Neutrophil (primary cell): ENCODE data around the gene TREML4.
"Not testable (repeated sequence)": the region's sequence is repeated elsewhere in the genome, so short reads cannot be mapped to it uniquely, and the experiment has no call there.

Experiments used
- H3K27ac ChIP-seq: fragments of 200-600 bp; sonication (generic); 2 replicates; pipeline ENCODE4 v1.5.1; 2016; ENCODE audit warnings: mild to moderate bottlenecking, moderate library complexity
- H3K27me3 ChIP-seq: fragments of 200-600 bp; sonication (generic); 2 replicates; pipeline ENCODE4 v1.6.0; 2016; ENCODE audit warnings: mild to moderate bottlenecking
- H3K36me3 ChIP-seq: fragments of 200-600 bp; sonication (generic); 2 replicates; pipeline ENCODE4 v1.5.1; 2017
- H3K4me1 ChIP-seq, 2 experiments: fragments of 200-600 bp in 1 of 2; sonication (generic) in 1 of 2; 1 replicate in 1 of 2; 2 replicates in 1 of 2; pipeline versions ENCODE4 v1.5.1 to v1.6.1; 2013 to 2016; ENCODE audit warnings: low read depth in 1 of 2, low read length in 1 of 2, mild to moderate bottlenecking in 1 of 2, moderate library complexity in 1 of 2; ENCODE audit not compliant: control insufficient read depth in 1 of 2, insufficient read depth in 1 of 2
- H3K4me3 ChIP-seq, 2 experiments: fragments of 200-600 bp in 1 of 2; sonication (generic) in 1 of 2; 1 replicate in 1 of 2; 2 replicates in 1 of 2; pipeline ENCODE4 v1.5.1; 2013 to 2016; ENCODE audit warnings: low read depth in 1 of 2, low read length in 1 of 2, mild to moderate bottlenecking in 1 of 2, moderate library complexity in 1 of 2
- H3K9me3 ChIP-seq: fragments of 200-600 bp; sonication (generic); 2 replicates; pipeline ENCODE4 v1.5.1; 2016
- CTCF ChIP-seq: fragments of 200-600 bp; sonication (generic); IDR thresholded peaks from 2 replicates; pipeline ENCODE4 v1.5.1; 2016; ENCODE audit warnings: antibody characterized with exemption

The TREML4 gene

GRCh38 chr6:41232667-41233066 lies 4.5 kb downstream of the TREML4 start:
- no peaks in the 10 kb centered on the region for H3K36me3 ChIP-seq
- no peak overlapping the region for H3K27ac ChIP-seq
- H3K9me3 ChIP-seq, result no peaks in the 10 kb centered on the region
- no peaks in the 10 kb centered on the region for H3K27me3 ChIP-seq
- TF ChIP-seq CTCF, result no peak
- H3K4me1 ChIP-seq, result peaks cover 22 to 24% of the 10 kb centered on the region in 2 experiments
- no peak overlapping the region for H3K4me3 ChIP-seq

GRCh38 chr6:41236276-41236675 lies 8.1 kb downstream of the TREML4 start:
- Histone ChIP-seq H3K27ac (peak overlapping the region; percentile 15), H3K4me3 (no peak overlapping the region), H3K4me1 (no peaks in the 10 kb centered on the region), H3K36me3 (no peaks in the 10 kb centered on the region), H3K27me3 (peaks cover 26% of the 10 kb centered on the region), H3K9me3 (no peaks in the 10 kb centered on the region)
- TF ChIP-seq CTCF, result no peak

- Histone ChIP-seq H3K27ac (no peak overlapping the region), H3K36me3 (no peaks in the 10 kb centered on the region), H3K4me3 (no peak overlapping the region), H3K27me3 (peaks cover 26% of the 10 kb centered on the region), H3K4me1 (no peaks in the 10 kb centered on the region), H3K9me3 (no peaks in the 10 kb centered on the region)
- no peak for TF ChIP-seq CTCF
These were observed 9.0 kb downstream of the TREML4 start for GRCh38 chr6:41237128-41237527.

GRCh38 chr6:41239467-41240159 lies 11.5 kb downstream of the TREML4 start:
- H3K27ac ChIP-seq, result no peak overlapping the region
- no peaks in the 10 kb centered on the region for H3K4me1 ChIP-seq
- H3K36me3 ChIP-seq, result no peaks in the 10 kb centered on the region
- no peaks in the 10 kb centered on the region for H3K9me3 ChIP-seq
- peaks cover 26% of the 10 kb centered on the region for H3K27me3 ChIP-seq
- TF ChIP-seq CTCF, result no peak
- H3K4me3 ChIP-seq, result no peak overlapping the region

- not testable (repeated sequence) for H3K4me1 ChIP-seq, H3K27ac ChIP-seq, H3K9me3 ChIP-seq, H3K27me3 ChIP-seq, H3K4me3 ChIP-seq
- H3K36me3 ChIP-seq, result peaks cover 19% of the 10 kb centered on the region
These were observed 18.4 kb downstream of the TREML4 start for GRCh38 chr6:41246529-41246928.

GRCh38 chr6:41247288-41247865 lies 19.2 kb downstream of the TREML4 start:
- H3K9me3 ChIP-seq, result no peaks in the 10 kb centered on the region

More at GRCh38 chr6:41247288-41247865, 19.2 kb downstream of the TREML4 start:
- Histone ChIP-seq H3K36me3 (peaks cover 21% of the 10 kb centered on the region), H3K27ac (no peak overlapping the region), H3K4me3 (no peak overlapping the region), H3K27me3 (no peaks in the 10 kb centered on the region), H3K4me1 (peaks cover 0 to under 1% of the 10 kb centered on the region in 2 experiments)
- TF ChIP-seq CTCF, result no peak
